ENCODE results near the gene TMEM33. TPM values are rescaled to one million over a fixed set of nuclear protein-coding genes. Genes with fewer than 3 reads are reported as not detected.
A peak's percentile ranks its signal among the peaks of the same experiment; 100 is the strongest.
"Not testable (repeated sequence)": the region's sequence is repeated elsewhere in the genome, so short reads cannot be mapped to it uniquely, and the experiment has no call there.

TMEM33 gene
- total and polyA plus RNA-seq, 2 of the 8 experiments (the other 6 are each of a cell fraction or from before 2014, with no cell fraction given), result 72.5 to 94.4 TPM

GRCh38 chr4:41909136-41909535 lies 26.1 kb upstream of the TMEM33 start:
- H3K36me3 ChIP-seq (ENCODE audit: control insufficient read depth in 2 of 4, insufficient read depth in 4 of 4, low read length in 3 of 4); H3K79me2 ChIP-seq (ENCODE audit: control insufficient read depth in 1 of 2, insufficient read depth in 2 of 2, low read length in 2 of 2); H3K27me3 ChIP-seq (replicated peaks in 1 of 4; ENCODE audit: control insufficient read depth in 3 of 4, extremely low read depth in 1 of 4, insufficient read depth in 3 of 4, low read length in 3 of 4); DNase-seq (ENCODE audit: low read depth in 1 of 2, low spot score in 2 of 2); POLR2A ChIA-PET (ENCODE audit: partially characterized antibody); H3K56ac ChIP-seq (replicated peaks; ENCODE audit: insufficient read length, low read depth, low read length); H4K5ac ChIP-seq (ENCODE audit: insufficient read length, low read depth, low read length); H2BK20ac ChIP-seq (ENCODE audit: low read length); H3K9ac ChIP-seq (replicated peaks in 1 of 4; ENCODE audit: extremely low read depth in 1 of 4, low read depth in 3 of 4, low read length in 3 of 4); H2BK5ac ChIP-seq (ENCODE audit: low read depth, low read length); H3K23ac ChIP-seq (ENCODE audit: insufficient read length); H3K4me3 ChIP-seq (ENCODE audit: extremely low read depth in 1 of 4, insufficient read depth in 2 of 4, low read depth in 3 of 4, low read length in 4 of 4); H3K27ac ChIP-seq (ENCODE audit: low read depth, low read length); H3K23me2 ChIP-seq (ENCODE audit: low read depth, low read length); H2BK12ac ChIP-seq (ENCODE audit: low read depth, low read length); H4K20me1 ChIP-seq (replicated peaks in 1 of 2; ENCODE audit: control insufficient read depth in 1 of 2, insufficient read depth in 2 of 2, low read length in 2 of 2); FAIRE-seq; H2AFZ ChIP-seq (ENCODE audit: low read length); H3K79me1 ChIP-seq (ENCODE audit: low read depth, low read length); H2AK5ac ChIP-seq (ENCODE audit: low read depth, low read length); H3K9me3 ChIP-seq (ENCODE audit: insufficient read depth in 2 of 2, low read depth in 1 of 2, low read length in 1 of 2); H3K4ac ChIP-seq (replicated peaks; ENCODE audit: insufficient read length, low read depth, low read length); H2BK120ac ChIP-seq (replicated peaks; ENCODE audit: low read depth, low read length); H2BK15ac ChIP-seq (ENCODE audit: low read length); H3K4me1 ChIP-seq (replicated peaks in 1 of 4; ENCODE audit: control insufficient read depth in 3 of 4, insufficient read depth in 4 of 4, low read length in 3 of 4); H4K91ac ChIP-seq (replicated peaks; ENCODE audit: insufficient read length, low read length); H3K4me2 ChIP-seq (ENCODE audit: insufficient read depth in 1 of 2, low read depth in 2 of 2, low read length in 2 of 2); H3K14ac ChIP-seq (ENCODE audit: insufficient read length); H3K18ac ChIP-seq (ENCODE audit: extremely low read depth, low read length): not testable (repeated sequence)
- WGBS, 2 experiments (ENCODE audit: extremely low coverage in 1 of 2, insufficient coverage in 1 of 2, insufficient read length in 1 of 2, insufficient replicate concordance in 2 of 2, low coverage in 1 of 2, low lambda C conversion rate in 2 of 2, missing lambda C conversion rate in 1 of 2), result 82% methylated on average over 1 of the region's 1 CpG; no CpG with 5 or more reads in 1 of the 2 experiments
- 0 out of 2 replicates have a peak overlapping the region, but pooled peaks have one; percentile 12 for H4K8ac ChIP-seq (ENCODE audit: extremely low read depth, insufficient read depth, low read length)
- TF ChIP-seq YY1 (IDR thresholded peaks at IDR 0.05; ENCODE audit: low read depth, low read length) (0 out of 2 replicates have a peak, but pooled peaks have one; percentile 51), SP1 (IDR thresholded peaks at IDR 0.05; ENCODE audit: low read depth, low read length) (0 out of 2 replicates have a peak, but pooled peaks have one; percentile 23)
- CTCF ChIA-PET (ENCODE audit: partially characterized antibody), result interaction anchor here (1.1 kb wide), 2 partner anchors 12 to 21 kb away, joined by 3 read pairs; no protein-coding TSS in a partner anchor

All from H1 (cell line).